ENCODE results near the gene PLXNA4.

Gene PLXNA4

DNA sequence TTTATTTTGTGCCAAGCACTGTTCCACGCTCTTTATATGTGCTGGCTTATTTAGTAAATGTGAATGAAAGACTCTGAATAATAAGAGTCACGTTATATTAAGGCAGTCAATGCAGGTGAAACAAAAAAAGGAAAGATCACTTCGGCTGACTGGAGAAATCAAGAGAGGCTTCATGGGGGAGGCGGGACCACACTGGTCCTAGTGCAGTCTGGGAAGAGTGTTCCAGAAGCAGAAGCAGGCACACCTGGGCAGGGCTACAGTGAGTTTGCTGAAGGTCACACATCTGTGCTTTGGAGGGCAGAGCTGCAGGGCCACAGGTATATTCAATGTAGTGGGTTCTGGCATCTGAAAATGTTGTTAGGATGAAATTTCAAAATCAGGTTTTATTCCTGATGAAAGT lies 176.9 kb downstream of the PLXNA4 start:
- TF ChIP-seq, protein P1, sequence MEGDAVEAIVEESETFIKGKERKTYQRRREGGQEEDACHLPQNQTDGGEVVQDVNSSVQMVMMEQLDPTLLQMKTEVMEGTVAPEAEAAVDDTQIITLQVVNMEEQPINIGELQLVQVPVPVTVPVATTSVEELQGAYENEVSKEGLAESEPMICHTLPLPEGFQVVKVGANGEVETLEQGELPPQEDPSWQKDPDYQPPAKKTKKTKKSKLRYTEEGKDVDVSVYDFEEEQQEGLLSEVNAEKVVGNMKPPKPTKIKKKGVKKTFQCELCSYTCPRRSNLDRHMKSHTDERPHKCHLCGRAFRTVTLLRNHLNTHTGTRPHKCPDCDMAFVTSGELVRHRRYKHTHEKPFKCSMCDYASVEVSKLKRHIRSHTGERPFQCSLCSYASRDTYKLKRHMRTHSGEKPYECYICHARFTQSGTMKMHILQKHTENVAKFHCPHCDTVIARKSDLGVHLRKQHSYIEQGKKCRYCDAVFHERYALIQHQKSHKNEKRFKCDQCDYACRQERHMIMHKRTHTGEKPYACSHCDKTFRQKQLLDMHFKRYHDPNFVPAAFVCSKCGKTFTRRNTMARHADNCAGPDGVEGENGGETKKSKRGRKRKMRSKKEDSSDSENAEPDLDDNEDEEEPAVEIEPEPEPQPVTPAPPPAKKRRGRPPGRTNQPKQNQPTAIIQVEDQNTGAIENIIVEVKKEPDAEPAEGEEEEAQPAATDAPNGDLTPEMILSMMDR (conservative IDR thresholded peaks at IDR 0.05; ENCODE audit: low read depth), result no peak
- CTCF ChIA-PET, result no interaction called here
- POLR2A ChIA-PET (ENCODE audit: low non-redundant PET), result no interaction called here
- no peak for DNase-seq (ENCODE audit: low spot score)
- no peak overlapping the region for H3K27ac ChIP-seq

DNA sequence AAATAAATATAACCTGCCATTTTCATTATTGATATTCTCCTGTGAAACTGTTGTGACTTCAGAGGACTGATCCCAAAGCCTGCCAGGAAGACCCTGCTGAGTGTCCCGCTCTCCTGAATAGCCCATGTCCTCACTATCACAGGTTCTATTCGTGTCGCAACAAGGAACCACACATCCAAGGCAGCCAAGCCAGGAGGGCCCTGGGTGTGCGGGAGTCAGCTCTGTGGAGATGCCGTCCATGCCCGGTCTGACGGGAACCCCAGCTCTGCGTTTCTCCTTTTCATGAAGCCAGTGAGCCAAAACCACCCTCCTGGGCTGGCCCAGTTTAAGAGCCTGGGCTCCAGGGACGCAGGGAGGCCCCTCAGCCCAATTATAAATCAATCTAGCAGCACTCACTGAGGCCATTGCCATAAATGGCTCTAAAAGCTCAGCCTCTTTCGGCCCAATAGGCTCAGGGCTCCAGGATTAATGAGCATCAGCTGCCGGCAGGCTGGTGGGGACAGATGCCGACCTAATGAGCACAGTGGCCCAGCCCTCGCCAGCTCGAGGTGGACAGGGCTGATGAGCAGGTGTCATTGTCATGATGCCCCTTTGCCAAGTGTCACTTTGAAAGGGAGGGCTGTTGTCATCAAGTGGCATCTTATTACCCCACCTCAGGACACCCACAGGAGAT lies 177.9 kb downstream of the PLXNA4 start:
- POLR2A ChIA-PET (ENCODE audit: low non-redundant PET), result no interaction called here
- CTCF ChIA-PET, result no interaction called here
- no peak for DNase-seq (ENCODE audit: low spot score)
- TF ChIP-seq, protein P1 (conservative IDR thresholded peaks at IDR 0.05; ENCODE audit: low read depth), result no peak
- no peak overlapping the region for H3K27ac ChIP-seq

DNA sequence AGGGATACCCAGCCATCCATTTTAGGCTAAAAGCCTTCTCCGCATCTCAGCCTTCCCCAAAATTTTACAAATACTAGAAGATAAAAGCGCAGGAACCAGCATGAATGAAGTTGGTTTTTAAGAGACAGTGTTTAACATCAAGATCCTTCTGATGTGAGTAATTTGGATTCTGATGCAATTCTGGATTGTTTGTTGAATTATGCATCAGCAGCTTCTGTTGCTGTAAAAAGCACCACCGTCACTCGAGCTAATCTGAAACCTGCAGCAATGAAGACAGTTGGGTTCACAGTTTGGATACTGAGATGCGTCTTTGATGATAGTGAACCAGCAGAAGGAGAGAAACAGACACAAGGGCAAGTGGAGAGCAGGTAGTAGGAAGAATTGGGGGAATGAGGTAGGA lies 179.2 kb downstream of the PLXNA4 start:
- CTCF ChIA-PET, result no interaction called here
- POLR2A ChIA-PET (ENCODE audit: low non-redundant PET), result no interaction called here
- H3K27ac ChIP-seq, result no peak overlapping the region
- no peak for DNase-seq (ENCODE audit: low spot score)
- TF ChIP-seq, protein P1 (conservative IDR thresholded peaks at IDR 0.05; ENCODE audit: low read depth), result no peak

DNA sequence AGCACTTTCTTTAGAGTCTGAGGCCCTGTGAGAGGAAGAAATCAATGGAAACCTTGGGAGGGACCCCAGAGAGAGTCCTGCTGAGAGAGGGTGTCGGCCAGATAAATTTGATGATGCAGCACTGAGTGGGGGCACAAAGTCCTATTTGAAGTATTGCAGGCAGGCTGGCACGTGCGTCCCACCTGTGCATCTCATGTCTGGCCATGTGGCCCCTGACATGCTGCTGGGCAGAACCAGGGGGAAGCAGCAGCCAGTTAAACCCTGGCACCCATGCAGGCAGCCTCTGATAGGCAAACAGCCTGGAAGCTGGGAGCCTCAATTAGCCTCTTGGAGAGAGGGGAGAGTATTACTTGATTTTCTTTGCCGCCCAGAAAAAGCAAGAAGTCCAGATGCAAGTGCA lies 180.9 kb downstream of the PLXNA4 start:
- TF ChIP-seq, protein P1 (conservative IDR thresholded peaks at IDR 0.05; ENCODE audit: low read depth), result no peak
- H3K27ac ChIP-seq, result no peak overlapping the region
- CTCF ChIA-PET, result no interaction called here
- no peak for DNase-seq (ENCODE audit: low spot score)
- POLR2A ChIA-PET (ENCODE audit: low non-redundant PET), result no interaction called here

DNA sequence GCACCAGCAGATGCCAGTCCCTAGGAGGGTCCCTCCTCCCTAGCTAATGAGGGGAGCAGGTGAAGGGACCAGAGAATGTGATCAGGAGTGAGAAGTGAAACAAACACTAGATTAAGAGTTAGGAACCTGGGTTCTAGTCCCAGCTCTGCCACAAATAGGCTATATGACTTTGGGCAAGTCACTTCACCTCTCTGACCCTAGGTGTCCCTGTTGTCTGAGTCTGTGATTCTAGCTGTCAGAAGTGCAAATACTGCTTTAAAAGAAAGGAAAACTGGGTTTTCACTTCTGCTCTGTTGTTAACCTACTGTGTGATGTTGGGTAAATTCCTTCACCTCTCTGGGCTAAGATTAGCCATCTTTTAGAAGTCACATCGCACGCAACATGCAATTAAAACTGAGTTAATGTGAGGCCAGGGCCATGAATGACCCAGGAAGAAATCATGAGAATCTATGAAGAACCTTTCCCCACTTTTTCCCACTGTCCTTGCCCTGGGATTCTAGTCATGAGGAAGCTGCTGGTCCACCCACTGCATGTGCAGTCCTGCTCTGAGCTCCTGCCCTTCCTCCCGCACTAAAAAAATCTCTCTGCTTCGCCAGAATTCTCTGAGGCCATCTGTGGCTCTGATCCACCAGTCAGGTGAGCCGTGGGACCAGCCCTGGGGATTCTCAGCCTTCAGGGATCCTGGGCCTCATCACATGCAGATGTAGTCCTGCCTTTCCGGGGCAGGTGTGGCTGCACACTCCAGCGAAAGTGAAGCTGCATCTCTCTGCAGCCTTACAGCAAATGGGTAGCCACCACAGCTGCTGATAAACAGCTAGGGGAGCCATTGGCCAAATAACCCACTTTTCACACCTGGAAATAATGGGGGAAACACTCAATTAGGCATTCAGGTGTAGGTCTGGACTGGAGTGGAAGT lies 181.7 kb downstream of the PLXNA4 start:
- ChIA-PET CTCF (interaction anchor here (1.3 kb wide), 1 partner anchor 186 kb away, joined by 9 read pairs; no protein-coding TSS in a partner anchor), POLR2A (ENCODE audit: low non-redundant PET) (no interaction called here)
- TF ChIP-seq, protein P1 (conservative IDR thresholded peaks at IDR 0.05; ENCODE audit: low read depth), result no peak
- H3K27ac ChIP-seq, result no peak overlapping the region
- no peak for DNase-seq (ENCODE audit: low spot score)

DNA sequence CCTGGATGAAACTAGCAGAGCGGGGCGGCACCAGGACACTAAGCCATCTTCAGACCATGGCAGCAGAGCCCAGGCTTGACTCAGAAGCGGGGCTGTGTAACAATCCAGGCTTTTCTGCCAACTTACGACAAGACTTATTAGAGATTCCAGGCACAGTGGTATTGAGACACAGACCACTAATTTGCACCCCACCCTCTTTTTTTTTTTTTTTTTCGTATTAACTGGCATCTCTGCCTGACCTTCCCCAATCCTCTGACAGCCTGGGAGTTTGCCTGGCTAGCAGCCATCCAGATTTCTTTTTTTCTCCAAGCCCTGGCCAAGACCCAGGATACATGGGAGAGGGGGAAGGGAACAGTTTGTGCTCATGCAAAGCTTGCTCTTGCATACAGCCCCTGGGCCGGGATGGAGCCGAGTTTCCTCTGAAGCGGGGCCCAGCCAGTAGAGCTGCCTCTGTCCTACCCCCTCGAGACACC lies 182.4 kb downstream of the PLXNA4 start:
- no peak for DNase-seq (ENCODE audit: low spot score)
- ChIA-PET CTCF (interaction anchor here (1.3 kb wide), 1 partner anchor 187 kb away, joined by 9 read pairs; no protein-coding TSS in a partner anchor), POLR2A (ENCODE audit: low non-redundant PET) (no interaction called here)
- no peak overlapping the region for H3K27ac ChIP-seq
- TF ChIP-seq, protein P1 (conservative IDR thresholded peaks at IDR 0.05; ENCODE audit: low read depth), result no peak
